ENCODE results near the gene MOB1B. TPM values are rescaled to one million over a fixed set of nuclear protein-coding genes. Genes with fewer than 3 reads are reported as not detected.

The MOB1B gene
- total and polyA plus RNA-seq, 2 of the 13 experiments (the other 11 are each of a cell fraction or from before 2014, with no cell fraction given): 3.9 to 4.0 TPM

DNA sequence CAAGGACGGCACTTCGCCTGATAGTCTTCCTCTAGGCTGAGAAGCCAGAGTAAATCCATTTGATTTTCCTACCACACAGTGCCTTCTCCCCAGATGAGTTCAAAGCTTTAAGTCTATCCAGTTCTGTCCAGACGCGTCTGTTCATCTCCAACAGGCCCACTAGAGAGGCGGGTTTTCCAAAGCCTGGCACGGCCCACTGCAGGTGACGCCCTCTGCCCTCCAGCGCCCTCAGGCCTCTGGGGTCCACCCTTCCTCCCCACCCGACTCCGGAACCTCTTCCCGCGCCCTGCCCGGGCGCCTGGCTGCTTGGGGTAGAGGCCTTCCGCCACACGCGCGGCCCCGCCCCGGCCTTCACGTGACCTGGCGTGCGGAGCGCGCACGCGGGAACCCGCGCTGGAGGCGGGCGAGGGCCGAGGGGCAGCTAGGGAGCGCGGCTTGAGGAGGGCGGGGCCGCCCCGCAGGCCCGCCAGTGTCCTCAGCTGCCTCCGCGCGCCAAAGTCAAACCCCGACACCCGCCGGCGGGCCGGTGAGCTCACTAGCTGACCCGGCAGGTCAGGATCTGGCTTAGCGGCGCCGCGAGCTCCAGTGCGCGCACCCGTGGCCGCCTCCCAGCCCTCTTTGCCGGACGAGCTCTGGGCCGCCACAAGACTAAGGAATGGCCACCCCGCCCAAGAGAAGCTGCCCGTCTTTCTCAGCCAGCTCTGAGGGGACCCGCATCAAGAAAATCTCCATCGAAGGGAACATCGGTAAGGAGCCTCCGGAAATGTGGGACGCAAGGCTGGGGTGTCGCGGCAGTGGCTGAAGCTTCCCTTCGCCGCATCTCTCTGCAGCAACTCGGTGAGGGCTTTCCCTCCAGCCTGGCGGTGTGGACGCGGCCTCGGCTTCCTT lies 91.3 kb downstream of the MOB1B start, which contains the start of gene DCK (continued):
- TF ChIP-seq RNF2 (conservative IDR thresholded peaks at IDR 0.05; ENCODE audit: low read depth) (0 out of 2 replicates have a peak, but pooled peaks have one; percentile 41), NAIF1 (CRISPR knock-in tag; IDR thresholded peaks at IDR 0.05; ENCODE audit: borderline replicate concordance) (peak; percentile 80; the same call in 1 of the 2 replicates), GLI4 (CRISPR knock-in tag; IDR thresholded peaks at IDR 0.05; ENCODE audit: borderline replicate concordance) (no peak), NFKBIZ (CRISPR knock-in tag; IDR thresholded peaks at IDR 0.05) (peak; percentile 17; the same call in 1 of the 2 replicates), ZNF30 (CRISPR knock-in tag; IDR thresholded peaks at IDR 0.05) (no peak; the same call in 1 of the 2 replicates), ZNF530 (CRISPR knock-in tag; IDR thresholded peaks at IDR 0.05; ENCODE audit: low read depth) (no peak), ZNF780A (CRISPR knock-in tag; IDR thresholded peaks at IDR 0.05) (no peak), ZNF562 (CRISPR knock-in tag; IDR thresholded peaks at IDR 0.05; ENCODE audit: borderline replicate concordance) (no peak; the same call in 1 of the 2 replicates)
- TF ChIP-seq, protein P1, sequence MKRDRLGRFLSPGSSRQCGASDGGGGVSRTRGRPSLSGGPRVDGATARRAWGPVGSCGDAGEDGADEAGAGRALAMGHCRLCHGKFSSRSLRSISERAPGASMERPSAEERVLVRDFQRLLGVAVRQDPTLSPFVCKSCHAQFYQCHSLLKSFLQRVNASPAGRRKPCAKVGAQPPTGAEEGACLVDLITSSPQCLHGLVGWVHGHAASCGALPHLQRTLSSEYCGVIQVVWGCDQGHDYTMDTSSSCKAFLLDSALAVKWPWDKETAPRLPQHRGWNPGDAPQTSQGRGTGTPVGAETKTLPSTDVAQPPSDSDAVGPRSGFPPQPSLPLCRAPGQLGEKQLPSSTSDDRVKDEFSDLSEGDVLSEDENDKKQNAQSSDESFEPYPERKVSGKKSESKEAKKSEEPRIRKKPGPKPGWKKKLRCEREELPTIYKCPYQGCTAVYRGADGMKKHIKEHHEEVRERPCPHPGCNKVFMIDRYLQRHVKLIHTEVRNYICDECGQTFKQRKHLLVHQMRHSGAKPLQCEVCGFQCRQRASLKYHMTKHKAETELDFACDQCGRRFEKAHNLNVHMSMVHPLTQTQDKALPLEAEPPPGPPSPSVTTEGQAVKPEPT (CRISPR knock-in tag; IDR thresholded peaks at IDR 0.05; ENCODE audit: low read depth): no peak; the same call in 1 of the 2 replicates
- TF ChIP-seq, protein P2, sequence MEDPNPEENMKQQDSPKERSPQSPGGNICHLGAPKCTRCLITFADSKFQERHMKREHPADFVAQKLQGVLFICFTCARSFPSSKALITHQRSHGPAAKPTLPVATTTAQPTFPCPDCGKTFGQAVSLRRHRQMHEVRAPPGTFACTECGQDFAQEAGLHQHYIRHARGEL (CRISPR knock-in tag; IDR thresholded peaks at IDR 0.05): no peak
- TF ChIP-seq, protein P3, sequence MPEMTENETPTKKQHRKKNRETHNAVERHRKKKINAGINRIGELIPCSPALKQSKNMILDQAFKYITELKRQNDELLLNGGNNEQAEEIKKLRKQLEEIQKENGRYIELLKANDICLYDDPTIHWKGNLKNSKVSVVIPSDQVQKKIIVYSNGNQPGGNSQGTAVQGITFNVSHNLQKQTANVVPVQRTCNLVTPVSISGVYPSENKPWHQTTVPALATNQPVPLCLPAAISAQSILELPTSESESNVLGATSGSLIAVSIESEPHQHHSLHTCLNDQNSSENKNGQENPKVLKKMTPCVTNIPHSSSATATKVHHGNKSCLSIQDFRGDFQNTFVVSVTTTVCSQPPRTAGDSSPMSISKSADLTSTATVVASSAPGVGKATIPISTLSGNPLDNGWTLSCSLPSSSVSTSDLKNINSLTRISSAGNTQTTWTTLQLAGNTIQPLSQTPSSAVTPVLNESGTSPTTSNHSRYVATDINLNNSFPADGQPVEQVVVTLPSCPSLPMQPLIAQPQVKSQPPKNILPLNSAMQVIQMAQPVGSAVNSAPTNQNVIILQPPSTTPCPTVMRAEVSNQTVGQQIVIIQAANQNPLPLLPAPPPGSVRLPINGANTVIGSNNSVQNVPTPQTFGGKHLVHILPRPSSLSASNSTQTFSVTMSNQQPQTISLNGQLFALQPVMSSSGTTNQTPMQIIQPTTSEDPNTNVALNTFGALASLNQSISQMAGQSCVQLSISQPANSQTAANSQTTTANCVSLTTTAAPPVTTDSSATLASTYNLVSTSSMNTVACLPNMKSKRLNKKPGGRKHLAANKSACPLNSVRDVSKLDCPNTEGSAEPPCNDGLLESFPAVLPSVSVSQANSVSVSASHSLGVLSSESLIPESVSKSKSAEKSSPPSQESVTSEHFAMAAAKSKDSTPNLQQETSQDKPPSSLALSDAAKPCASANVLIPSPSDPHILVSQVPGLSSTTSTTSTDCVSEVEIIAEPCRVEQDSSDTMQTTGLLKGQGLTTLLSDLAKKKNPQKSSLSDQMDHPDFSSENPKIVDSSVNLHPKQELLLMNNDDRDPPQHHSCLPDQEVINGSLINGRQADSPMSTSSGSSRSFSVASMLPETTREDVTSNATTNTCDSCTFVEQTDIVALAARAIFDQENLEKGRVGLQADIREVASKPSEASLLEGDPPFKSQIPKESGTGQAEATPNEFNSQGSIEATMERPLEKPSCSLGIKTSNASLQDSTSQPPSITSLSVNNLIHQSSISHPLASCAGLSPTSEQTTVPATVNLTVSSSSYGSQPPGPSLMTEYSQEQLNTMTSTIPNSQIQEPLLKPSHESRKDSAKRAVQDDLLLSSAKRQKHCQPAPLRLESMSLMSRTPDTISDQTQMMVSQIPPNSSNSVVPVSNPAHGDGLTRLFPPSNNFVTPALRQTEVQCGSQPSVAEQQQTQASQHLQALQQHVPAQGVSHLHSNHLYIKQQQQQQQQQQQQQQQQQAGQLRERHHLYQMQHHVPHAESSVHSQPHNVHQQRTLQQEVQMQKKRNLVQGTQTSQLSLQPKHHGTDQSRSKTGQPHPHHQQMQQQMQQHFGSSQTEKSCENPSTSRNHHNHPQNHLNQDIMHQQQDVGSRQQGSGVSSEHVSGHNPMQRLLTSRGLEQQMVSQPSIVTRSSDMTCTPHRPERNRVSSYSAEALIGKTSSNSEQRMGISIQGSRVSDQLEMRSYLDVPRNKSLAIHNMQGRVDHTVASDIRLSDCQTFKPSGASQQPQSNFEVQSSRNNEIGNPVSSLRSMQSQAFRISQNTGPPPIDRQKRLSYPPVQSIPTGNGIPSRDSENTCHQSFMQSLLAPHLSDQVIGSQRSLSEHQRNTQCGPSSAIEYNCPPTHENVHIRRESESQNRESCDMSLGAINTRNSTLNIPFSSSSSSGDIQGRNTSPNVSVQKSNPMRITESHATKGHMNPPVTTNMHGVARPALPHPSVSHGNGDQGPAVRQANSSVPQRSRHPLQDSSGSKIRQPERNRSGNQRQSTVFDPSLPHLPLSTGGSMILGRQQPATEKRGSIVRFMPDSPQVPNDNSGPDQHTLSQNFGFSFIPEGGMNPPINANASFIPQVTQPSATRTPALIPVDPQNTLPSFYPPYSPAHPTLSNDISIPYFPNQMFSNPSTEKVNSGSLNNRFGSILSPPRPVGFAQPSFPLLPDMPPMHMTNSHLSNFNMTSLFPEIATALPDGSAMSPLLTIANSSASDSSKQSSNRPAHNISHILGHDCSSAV (CRISPR knock-in tag; IDR thresholded peaks at IDR 0.05; ENCODE audit: borderline replicate concordance): no peak
- TF ChIP-seq, protein P4, sequence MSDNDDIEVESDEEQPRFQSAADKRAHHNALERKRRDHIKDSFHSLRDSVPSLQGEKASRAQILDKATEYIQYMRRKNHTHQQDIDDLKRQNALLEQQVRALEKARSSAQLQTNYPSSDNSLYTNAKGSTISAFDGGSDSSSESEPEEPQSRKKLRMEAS (IDR thresholded peaks at IDR 0.05): peak; percentile 89
